ENCODE measurements around the gene SPAG9.

DNA sequence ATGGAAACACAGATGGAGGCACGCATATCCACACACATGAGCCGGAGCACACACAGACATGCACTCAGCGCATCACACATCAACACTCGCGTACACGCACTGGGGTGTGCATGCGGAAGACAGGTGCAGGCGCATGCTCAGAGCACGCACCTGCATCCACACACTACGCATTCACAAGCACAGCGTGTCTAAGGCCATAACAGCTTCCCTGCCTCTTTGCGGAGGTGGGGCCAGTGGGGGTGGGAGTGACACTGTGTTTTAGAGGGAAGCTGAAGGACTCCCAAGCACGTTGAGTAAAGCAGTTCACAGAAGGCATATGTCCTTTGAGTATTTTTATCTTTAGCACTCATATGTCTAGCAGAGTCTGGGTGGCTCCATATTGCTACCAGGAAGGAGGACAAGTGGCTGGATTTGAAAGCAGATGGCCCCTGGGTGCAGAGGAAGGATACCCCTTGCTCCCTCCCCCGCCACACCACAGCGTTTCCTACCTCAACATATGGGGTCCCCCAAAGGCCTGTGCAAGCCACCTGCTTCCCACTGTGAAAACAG is 185.9 kb downstream of the SPAG9 start:
- no peak for TF ChIP-seq POLR2AphosphoS5 (IDR thresholded peaks at IDR 0.05; ENCODE audit: borderline replicate concordance, low read depth, low read length)
- TF ChIP-seq EZH2 (IDR thresholded peaks at IDR 0.05): no peak
